Activated CD4-positive, alpha-beta T cell treated with anti-CD3 and anti-CD28 coated beads, Interleukin-2, amount 50 U/mL, for 1 hour (primary cell): ENCODE results near the gene ACYP2.
"Not testable (repeated sequence)": the region's sequence is repeated elsewhere in the genome, so short reads cannot be mapped to it uniquely, and the experiment has no call there.

ENCODE experiments used
- DNase-seq: peaks from one replicate; pipeline ENCODE4 v3.0.0-alpha.2; 2020

Gene ACYP2

DNA sequence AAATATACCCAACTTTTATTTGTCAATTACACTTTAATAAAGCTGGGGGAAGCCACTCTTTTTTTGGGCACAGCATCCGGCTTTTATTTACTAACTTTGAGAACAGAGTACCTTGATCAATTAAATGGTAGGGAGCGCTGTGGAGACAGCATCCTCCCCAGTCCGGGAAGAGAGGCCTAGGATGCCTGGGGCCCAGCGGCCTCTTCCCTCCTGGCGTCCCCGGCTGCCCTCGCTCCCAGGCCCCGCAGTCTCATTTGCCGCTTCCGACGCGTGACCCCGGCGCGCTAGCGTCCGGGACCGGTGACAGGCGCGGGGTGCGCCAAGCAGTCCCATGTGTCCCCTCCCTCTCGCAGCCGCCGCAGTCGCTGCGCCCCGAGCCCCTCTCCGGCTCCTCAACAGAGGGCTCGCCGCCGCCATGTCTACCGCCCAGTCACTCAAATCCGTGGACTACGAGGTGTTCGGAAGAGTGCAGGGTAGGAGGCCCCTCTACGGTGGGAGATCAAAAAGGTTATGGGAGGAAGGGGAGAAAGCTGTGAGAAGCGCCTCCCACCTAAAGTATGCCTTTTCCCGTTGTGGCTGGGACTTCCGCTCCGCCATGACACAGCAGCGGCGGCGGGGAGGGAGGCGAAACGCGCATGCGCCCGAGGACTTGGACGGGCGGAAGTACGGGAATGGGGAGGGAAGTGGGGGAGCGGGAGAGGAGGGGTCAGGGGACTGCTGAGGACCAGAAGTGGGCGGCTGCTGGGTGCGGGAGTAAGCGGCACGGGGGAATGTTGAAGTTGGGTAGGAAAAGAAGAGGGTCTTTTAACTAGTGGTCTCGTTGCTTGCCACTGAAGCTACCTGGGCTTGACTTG, at the start of gene ACYP2:
TSS of gene ACYP2 (plus strand) at position 332 of the 854 bp plus-strand sequence.
- peak; percentile 87 for DNase-seq

DNA sequence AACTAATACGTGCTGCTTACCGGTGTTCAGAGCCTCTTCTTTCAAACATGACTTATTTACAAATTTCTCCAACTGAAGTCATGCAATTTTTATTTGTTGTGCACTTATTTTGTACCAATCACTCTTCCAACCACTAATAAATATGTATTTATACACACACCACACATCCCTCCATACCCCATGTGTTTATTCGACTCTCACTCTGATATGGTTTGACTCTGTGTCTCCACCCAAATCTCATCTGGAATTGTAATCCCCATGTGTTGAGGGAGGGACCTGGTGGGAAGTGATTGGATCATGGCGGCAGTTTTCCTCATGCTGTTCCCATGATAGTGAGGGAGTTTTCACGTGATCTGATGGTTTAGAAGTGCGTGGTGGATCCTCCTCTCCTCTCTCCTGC, 49.5 kb upstream of the ACYP2 start:
- no peak for DNase-seq

DNA sequence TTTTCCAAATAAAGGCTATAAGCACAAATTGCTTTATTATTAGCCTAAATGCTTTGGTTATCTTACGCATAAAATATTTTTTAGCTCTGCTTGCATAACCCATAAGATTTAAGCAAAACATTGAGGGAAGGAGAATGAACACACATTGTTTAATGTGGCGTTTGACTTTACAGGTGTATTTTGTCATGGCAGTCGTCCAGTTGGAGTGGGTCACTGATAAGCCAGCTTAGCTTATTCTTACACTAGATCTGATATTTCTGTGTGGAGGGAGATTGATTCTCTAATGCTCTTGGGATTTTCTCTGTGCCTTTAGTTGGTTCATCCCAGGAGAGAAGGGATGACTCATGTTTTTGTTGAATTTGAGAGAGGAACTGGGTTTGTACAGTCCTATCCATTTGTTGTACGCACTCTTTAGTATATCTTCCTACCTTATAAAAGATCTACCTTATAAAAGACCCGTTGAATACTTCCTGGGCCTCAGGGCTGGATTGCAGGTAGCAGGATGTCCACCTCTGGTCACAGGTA, 47.5 kb upstream of the ACYP2 start:
- DNase-seq, result no peak

GRCh38 chr2:54072483-54072882, 42.9 kb upstream of the ACYP2 start:
- not testable (repeated sequence) for DNase-seq

GRCh38 chr2:54073796-54074195, 41.6 kb upstream of the ACYP2 start:
- DNase-seq, result no peak

DNA sequence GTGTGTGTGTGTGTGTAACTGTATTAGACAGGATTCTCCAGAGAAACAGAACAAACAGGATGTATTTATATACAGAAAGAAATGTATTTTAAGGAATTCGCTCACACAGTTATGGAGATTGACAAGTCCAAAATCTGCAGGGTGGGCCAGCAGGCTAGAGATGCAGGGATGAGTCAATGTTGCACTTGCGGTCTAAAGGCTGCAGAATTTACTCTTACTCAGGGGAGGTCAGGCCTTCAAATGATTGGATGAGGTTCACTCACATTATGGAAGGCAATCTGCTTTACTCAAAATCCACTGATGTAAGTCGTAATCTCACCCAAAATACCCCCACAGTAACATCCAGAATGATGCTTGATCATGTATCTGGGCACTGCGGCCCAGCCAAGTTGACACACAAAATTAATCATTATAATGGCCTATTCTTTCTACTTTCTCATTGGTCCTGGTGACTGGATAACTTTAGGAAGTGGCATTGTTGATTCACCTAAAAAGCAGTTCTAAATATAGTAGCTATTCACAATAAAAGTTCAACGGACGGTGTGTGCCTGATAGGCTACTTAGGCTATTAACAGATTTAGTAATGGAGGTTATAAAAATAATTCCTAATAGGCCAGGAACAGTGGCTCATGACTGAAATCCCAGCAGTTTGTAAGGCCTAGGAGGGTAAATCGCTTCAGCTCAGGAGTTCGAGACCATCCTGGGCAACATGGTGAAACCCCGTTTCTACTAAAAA, 40.6 kb upstream of the ACYP2 start:
- no peak for DNase-seq

DNA sequence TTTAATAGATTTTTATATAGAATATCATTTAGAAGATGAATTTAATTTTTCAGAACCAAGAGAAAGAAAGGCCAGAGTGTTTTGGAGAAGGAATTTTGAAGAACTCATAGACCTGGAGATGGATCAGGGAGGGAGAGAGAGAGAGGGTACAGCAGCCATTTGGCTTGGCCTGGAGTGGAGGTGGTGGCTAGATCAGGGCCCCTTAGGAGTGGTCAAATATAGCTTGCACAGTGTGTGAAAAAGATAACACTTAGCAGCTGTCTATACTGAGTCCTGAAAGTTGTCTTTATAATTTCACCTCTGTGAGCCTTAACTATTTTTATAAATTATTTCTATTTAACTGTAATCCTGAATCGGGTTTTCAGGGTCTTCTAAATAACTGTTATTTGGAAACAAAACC, 38.8 kb upstream of the ACYP2 start:
- no peak for DNase-seq

DNA sequence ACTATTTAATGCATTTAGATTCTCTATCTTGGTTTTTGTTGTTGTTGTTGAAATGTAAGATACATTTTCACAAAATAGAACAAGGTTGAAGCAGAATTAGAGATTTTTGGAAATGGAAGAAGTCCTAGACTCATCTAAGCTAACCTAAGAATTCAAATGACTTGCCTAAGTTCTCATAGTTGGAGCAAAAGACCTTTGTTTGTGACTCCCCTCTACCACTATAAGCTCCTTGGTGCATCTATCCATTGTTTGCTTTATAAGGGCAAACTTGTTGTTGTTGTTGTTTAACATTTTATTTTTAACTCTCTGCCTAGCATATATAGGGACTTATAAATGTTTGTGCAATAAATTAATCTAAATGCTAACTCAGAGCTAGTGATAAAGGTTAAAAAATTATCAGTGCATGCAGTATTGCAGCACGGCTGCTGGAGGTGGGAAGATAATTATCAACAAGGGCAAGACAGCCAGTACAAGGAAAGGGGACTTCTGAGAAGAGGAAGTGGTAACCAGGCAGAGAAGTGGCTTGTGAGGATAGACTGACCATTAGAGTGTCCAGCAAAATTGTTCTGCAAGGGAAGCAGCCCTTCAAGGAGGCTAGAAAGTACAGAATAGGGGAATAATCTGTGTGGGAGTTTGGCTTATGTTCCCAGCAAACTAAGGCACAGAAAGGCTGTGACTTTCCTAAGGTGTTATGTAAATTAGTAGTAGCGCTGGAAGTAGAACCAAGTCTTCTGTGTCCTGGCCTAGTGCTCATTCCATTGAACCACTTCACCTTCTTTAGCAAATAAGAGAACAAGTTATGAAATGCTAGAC, 38.1 kb upstream of the ACYP2 start:
- no peak for DNase-seq

GRCh38 chr2:54079331-54079730, 36.1 kb upstream of the ACYP2 start:
- DNase-seq, result no peak

GRCh38 chr2:54081574-54081973, 33.8 kb upstream of the ACYP2 start:
- DNase-seq, result no peak

DNA sequence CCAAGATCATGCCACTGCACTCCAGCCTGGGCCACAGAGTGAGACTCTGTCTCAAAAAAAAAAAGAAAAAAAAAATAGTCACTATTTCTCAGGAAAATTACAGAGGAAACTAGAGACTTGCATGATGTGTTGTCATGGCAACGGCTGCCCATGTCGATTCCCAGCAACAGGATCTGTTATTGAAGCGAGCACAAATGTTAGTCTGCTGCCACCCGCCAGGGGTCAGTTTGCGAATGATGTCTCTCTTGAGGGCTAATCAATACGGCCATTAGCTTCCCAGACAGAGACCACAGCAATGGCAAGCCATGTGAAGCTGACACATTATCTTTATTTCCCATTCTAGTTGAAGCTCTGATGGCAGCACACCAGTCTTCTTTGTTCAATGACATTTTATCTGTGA, 32.4 kb upstream of the ACYP2 start:
- no peak for DNase-seq

GRCh38 chr2:54083445-54083844, 32.0 kb upstream of the ACYP2 start:
- DNase-seq, result no peak

GRCh38 chr2:54084600-54084999, 30.8 kb upstream of the ACYP2 start:
- DNase-seq, result no peak

DNA sequence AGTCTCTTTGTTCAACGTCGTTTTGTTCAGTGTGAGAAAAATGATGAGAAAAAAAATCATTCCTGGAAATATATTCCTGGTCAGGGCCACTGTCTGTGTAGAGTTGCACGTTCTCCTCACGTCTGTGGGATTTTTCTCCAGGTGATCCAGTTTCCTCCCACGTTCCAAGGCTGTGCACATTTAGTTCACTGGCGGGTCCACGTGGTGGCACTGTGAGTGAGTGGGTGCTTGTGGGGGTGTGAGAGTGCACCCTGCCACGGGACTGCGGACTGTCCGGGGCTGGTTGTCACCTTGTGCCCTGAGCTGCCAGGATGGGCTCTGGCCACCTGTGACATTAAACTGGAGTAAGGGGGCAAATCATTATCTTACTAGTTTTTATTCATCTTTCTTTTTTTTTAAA, 30.3 kb upstream of the ACYP2 start:
- DNase-seq, result no peak

DNA sequence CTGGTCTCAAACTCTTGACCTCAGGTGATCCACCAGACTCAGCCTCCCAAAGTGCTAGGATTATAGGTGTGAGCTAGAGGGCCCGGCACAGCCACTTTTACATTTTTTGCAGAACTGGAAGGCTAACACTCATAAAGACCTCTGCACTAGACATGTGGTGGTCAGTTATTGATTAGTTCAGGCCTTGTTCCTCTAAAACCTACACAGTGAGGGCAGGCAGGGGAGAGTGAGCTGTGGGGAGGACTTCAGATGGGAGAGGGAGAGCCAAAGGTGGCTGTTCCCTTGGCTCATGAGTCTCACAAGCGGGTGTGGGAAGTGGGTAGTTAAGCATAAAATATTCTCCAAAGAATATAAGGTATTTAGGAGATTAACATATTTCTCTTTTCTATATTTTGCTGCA, 29.3 kb upstream of the ACYP2 start:
- no peak for DNase-seq

DNA sequence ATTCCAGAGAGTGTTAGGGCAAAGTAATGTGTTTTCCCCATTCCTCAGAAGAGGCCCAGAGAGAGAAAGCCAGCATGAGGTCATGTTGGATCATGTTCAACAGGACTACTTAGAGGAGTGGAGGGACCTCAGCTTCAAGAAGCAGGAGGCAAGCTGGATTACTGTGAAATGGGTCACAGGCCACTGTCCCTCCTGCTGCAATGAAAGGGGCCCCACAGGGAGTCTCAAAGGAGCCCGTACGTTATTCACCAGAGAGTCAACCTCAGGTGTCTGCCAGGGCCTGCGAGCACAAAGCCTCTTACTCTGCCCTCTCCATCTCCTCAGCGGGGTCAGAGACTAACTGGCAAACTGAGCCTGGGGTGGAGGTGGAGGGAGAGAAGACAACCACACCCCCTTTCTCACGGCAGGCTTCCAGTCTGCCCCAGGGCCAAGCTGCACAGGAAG, 27.2 kb upstream of the ACYP2 start:
- no peak for DNase-seq

DNA sequence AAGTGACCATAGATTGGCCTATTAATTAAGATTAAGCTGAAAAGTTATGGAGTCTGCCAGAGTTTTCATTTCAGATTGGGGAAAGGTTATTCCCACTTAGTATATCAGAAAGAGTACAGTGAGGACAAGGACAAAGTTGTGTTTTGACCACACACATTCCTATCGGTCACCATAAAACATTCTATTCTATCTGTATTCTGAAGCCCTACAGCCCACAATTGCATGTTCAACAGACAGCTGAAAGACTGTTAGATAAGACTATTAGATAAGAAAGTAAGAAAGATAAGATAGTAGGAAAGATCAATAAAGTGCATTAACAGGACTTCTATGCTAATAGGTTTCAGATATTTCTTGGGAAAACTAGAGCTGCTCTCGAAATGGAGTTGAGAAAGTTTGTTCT, 26.7 kb upstream of the ACYP2 start:
- DNase-seq, result no peak

DNA sequence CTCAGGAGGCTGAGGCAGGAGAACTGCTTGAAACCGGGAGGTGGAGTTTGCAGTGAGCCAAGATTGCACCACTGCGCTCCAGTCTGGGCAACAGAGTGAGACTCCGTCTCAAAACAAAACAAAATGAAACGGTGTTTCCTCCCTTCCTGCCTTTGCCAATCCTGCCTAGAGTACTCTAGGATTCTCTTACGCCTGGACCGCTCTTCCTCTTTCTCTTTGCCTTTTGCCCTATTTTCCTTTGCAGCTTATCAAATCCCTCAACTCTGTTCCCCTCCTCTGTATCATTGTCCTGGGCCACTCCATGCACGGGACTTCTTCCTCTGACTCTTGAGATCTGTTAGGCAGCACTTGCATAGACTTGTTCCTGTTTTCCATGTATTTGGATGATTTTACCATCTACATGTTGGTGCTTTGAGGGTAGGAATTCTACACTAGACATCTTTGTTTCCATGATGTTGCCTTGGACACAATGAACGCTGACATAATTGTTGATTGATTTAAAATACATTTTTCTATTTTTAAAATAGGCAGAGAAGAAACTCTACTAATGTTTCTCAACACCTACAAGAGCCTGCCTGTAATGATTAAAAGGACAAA, 24.8 kb upstream of the ACYP2 start:
- no peak for DNase-seq

DNA sequence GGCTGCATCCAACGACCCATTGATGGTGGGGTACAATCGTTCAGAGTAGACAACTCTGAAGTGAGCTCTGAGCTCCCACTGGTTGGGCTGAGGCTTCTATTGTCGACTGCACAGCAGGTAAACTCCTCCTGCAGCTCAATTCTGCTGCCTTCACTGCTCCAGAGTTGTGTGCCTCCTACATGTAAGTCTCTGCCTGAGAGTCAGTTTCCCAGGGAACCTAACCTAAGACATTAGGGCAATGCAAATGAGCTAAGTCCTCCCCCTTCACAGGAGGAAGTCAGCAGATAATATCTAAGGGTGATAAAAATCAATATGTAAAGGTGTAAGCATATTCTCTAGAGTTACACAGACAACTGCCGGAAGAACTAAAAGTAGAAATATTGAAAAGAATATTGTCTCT, 22.5 kb upstream of the ACYP2 start:
- DNase-seq, result no peak

DNA sequence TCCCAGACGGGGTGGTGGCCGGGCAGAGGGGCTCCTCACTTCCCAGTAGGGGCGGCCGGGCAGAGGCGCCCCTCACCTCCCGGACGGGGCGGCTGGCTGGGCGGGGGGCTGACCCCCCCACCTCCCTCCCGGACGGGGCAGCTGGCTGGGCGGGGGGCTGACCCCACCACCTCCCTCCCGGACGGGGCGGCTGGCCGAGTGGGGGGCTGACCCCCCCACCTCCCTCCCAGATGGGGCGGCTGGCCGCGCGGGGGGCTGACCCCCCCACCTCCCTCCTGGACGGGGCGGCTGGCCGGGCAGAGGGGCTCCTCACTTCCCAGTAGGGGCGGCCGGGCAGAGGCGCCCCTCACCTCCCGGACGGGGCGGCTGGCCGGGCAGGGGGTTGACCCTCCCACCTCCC, 20.0 kb upstream of the ACYP2 start:
- not testable (repeated sequence) for DNase-seq

- not testable (repeated sequence) for DNase-seq
Measured at GRCh38 chr2:54096141-54096540, 19.3 kb upstream of the ACYP2 start.

DNA sequence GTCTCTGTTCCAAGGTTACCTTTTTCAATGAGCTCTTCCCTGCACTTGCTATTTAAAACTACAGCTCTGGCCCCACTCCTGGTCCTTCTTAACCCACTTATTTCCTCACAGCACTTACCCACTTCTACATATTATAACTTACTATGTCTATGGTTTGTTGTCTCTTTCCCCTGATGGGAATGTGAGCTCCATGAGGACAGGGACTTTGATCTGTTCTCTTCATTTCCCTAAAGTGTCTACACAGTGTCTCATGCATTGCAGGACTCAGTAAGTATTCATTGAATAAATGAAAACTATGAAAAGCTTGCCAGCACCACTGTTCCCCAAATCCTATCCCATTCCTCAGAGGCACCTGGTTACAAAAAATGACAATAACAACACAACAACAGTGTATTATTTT, 18.3 kb upstream of the ACYP2 start:
- DNase-seq, result no peak

DNA sequence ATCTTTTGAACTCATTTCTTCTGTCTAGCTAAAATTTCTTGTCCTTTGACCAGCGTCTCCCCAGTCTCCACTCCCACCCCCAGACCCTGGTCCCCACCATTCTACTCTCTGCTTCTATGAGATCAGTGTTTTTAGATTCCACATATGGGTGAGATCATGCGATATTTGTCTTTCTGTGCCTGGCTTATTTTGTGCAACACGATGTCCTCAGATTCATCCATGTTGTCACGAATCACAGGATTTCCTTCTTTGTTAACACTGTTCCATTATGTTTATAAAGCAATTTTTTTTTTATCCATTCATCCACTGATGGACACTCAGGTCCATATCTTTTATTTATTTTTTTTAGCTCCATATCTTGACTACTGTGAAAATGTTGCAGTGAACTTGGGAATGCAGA, 16.0 kb upstream of the ACYP2 start:
- no peak for DNase-seq
